HepG2 (cell line): Measurements from ENCODE around the gene SYMPK. TPM values are rescaled to one million over a fixed set of nuclear protein-coding genes. Genes with fewer than 3 reads are reported as not detected.

Experiments
- ATAC-seq: fragments of 200-7000 bp; cut with Tn5 transposase; 3 replicates; pipeline ENCODE4 v1.9.1; 2020; ENCODE audit warnings: mild to moderate bottlenecking, moderate library complexity
- BruUV-seq: library from RNA; stranded (reverse); fragments of 400-500 nt; replicated peaks from 2 replicates; lab custom pipeline; 2021; lab: Mats Ljungman, UMichigan
- CTCF ChIA-PET: fragments of 300-600 bp; formaldehyde crosslinking; extraction: SDS; loops from one replicate; lab custom pipeline; 2021; ENCODE audit warnings: low total read pairs, inconsistent platforms, low intra/inter-chr PET ratio; lab: Yijun Ruan, JAX
- POLR2A ChIA-PET: fragments of 350-600 bp; sonication (Branson Sonifier 250); formaldehyde crosslinking; loops from one replicate; lab custom pipeline; 2020; ENCODE audit warnings: antibody characterized with exemption, inconsistent platforms; lab: Yijun Ruan, JAX
- DNase-seq: peaks from one replicate; pipeline ENCODE4 v3.0.0-alpha.2; 2015; ENCODE audit warnings: low spot score
- FAIRE-seq: peaks from 3 replicates; lab custom pipeline; 2011; peaks lifted over from hg19 to GRCh38; lab: Jason Lieb, UNC
- H2AFZ ChIP-seq: one replicate; pipeline ENCODE4 v1.6.1; 2011; ENCODE audit warnings: low read length, inconsistent platforms
- H3K27ac ChIP-seq: fragments of 300-600 bp; 3 replicates; pipeline ENCODE4 v1.8.0; 2011; ENCODE audit warnings: mixed run types, mild to moderate bottlenecking, mixed read lengths, low read length, inconsistent platforms; ENCODE audit not compliant: insufficient read depth; ENCODE audit errors: extremely low read length
- H3K27me3 ChIP-seq, 2 experiments: fragments of 200-600 bp in 1 of 2; 2 replicates in 1 of 2; 3 replicates in 1 of 2; pipeline versions ENCODE4 v1.6.0 to v1.8.0; 2011; ENCODE audit warnings: low read length in 2 of 2, mild to moderate bottlenecking in 2 of 2, moderate library complexity in 2 of 2, inconsistent platforms in 1 of 2; ENCODE audit not compliant: insufficient read depth in 2 of 2, control insufficient read depth in 1 of 2
- H3K36me3 ChIP-seq, 2 experiments: fragments of 200-600 bp in 1 of 2; replicated peaks in 1 of 2; 2 replicates in 1 of 2; 3 replicates in 1 of 2; pipeline versions ENCODE4 v1.5.1 to v1.8.0; 2011; ENCODE audit warnings: low read length in 2 of 2, inconsistent platforms in 1 of 2; ENCODE audit not compliant: insufficient read depth in 2 of 2, control insufficient read depth in 1 of 2
- H3K4me1 ChIP-seq: 2 replicates; pipeline ENCODE4 v1.5.1; 2012; ENCODE audit warnings: low read length, inconsistent platforms; ENCODE audit not compliant: insufficient read depth
- H3K4me2 ChIP-seq: 2 replicates; pipeline ENCODE4 v1.6.0; 2011; ENCODE audit warnings: low read depth, low read length, inconsistent platforms
- H3K4me3 ChIP-seq, 3 experiments: fragments of 200-600 bp in 1 of 3; sonication (generic), shearing (Covaris generic) in 1 of 3; replicated peaks in 1 of 3; 2 replicates each; pipeline ENCODE4 v1.5.1; 2011 to 2016; ENCODE audit warnings: low read length in 3 of 3, inconsistent platforms in 2 of 3, low read depth in 2 of 3, mild to moderate bottlenecking in 2 of 3, control low read depth in 1 of 3, mixed read lengths in 1 of 3; ENCODE audit not compliant: insufficient read depth in 1 of 3
- H3K79me2 ChIP-seq: one replicate; pipeline ENCODE4 v1.6.1; 2011; ENCODE audit warnings: low read length, inconsistent platforms; ENCODE audit not compliant: insufficient read depth
- H3K9ac ChIP-seq: 2 replicates; pipeline ENCODE4 v1.6.0; 2011; ENCODE audit warnings: mild to moderate bottlenecking, low read depth, low read length, inconsistent platforms; ENCODE audit not compliant: insufficient read depth
- H3K9me3 ChIP-seq: 2 replicates; pipeline ENCODE4 v1.5.1; 2012; ENCODE audit warnings: mild to moderate bottlenecking, low read length
- H4K20me1 ChIP-seq: 2 replicates; pipeline ENCODE4 v1.6.0; 2011; ENCODE audit warnings: inconsistent platforms, mild to moderate bottlenecking, low read length, moderate library complexity; ENCODE audit not compliant: insufficient read depth
- AGO2 ChIP-seq: fragments of 200-400 bp; formaldehyde crosslinking; optimal IDR thresholded peaks from 2 replicates; pipeline ENCODE3; 2017; ENCODE audit warnings: mild to moderate bottlenecking, low read depth, low read length, moderate library complexity
- CBX1 ChIP-seq: IDR thresholded peaks from one replicate; pipeline ENCODE4 v1.6.1; 2016; ENCODE audit warnings: antibody characterized with exemption, low read depth
- E2F5 ChIP-seq: sonication (generic); formaldehyde crosslinking; conservative IDR thresholded peaks from 2 replicates; pipeline ENCODE4 v1.4.0; 2020; ENCODE audit warnings: missing genetic modification reagents
- ISX ChIP-seq: sonication (generic); formaldehyde crosslinking; conservative IDR thresholded peaks from 2 replicates; pipeline ENCODE4 v1.5.0; 2020; ENCODE audit warnings: missing genetic modification reagents
- RAD51 ChIP-seq: fragments of 450-650 bp; IDR thresholded peaks from 2 replicates; pipeline ENCODE4 v1.6.1; 2016; ENCODE audit warnings: borderline replicate concordance
- ZNF773 ChIP-seq: sonication (generic); formaldehyde crosslinking; IDR thresholded peaks from 2 replicates; pipeline ENCODE4 v1.4.0; 2020; ENCODE audit warnings: missing genetic modification reagents, borderline replicate concordance
- WGBS: methylation state at CpG from one replicate; pipeline ENCODE4 v1.1.6; 2017; ENCODE audit warnings: low lambda C conversion rate; 5-methylcytosine and 5-hydroxymethylcytosine counted together
- in situ Hi-C: cut with HindIII; loops from 2 replicates; pipeline ENCODE4 v1.10.0; 2017; ENCODE audit warnings: low pct_unique_long_range_greater_than_20kb; ENCODE audit not compliant: extremely low pct_ligation_motif_present
- intact Hi-C: fragments of 100-400 bp; cut with micrococcal nuclease; formaldehyde crosslinking; loops from one replicate; pipeline ENCODE4 v1.10.0; 2022; ENCODE audit not compliant: unreplicated experiment
- polyA plus RNA-seq, 8 experiments: library from polyadenylated mRNA; depleted of rRNA in 3 of 8; stranded (reverse) in 7 of 8; unstranded in 1 of 8; fragments of >200 nt; fragmentation: Illumina TruSeq in 4 of 8; extraction: Trizol in 4 of 8; gene quantifications; 2 replicates each; pipeline versions ENCODE4 v1.2.1 to v1.2.3, GENCODE V29; 2011 to 2016; ENCODE audit warnings: low read depth in 4 of 8, missing spikeins in 1 of 8, mixed read lengths in 1 of 8; ENCODE audit not compliant: insufficient read depth in 1 of 8
- total RNA-seq, 5 experiments: library from RNA; depleted of rRNA; stranded (reverse); fragments of >200 nt; fragmentation: Illumina TruSeq; extraction: Trizol; gene quantifications; 2 replicates each; pipeline ENCODE4 v1.2.3, GENCODE V29; 2016; ENCODE audit warnings: low read depth in 1 of 5
- TF ChIP-seq, protein P1 (sequence below): sonication (generic); formaldehyde crosslinking; conservative IDR thresholded peaks from 2 replicates; pipeline ENCODE4 v1.8.0; 2022; ENCODE audit warnings: mild to moderate bottlenecking, moderate library complexity, missing genetic modification reagents

Gene SYMPK
- total and polyA plus RNA-seq, 2 of the 13 experiments (the other 11 are each of a cell fraction or from before 2014, with no cell fraction given): 21.9 to 55.7 TPM

- FAIRE-seq: no peak
- no peak overlapping the region for H3K4me3 ChIP-seq
- BruUV-seq: no TSS peak
- H3K27me3 ChIP-seq: no peaks in the 10 kb centered on the region; a peak in 1 of 5 replicates
- whole genome bisulfite sequencing: 90% methylated on average over 15 of the region's 15 CpGs
- H3K79me2 ChIP-seq: peaks cover 48% of the 10 kb centered on the region
- CTCF ChIA-PET: no interaction called here
- no peaks in the 10 kb centered on the region for H3K9me3 ChIP-seq
- no peaks in the 10 kb centered on the region for H4K20me1 ChIP-seq
- no peak for TF ChIP-seq ISX
- no peak for TF ChIP-seq E2F5
- no peak for TF ChIP-seq CBX1
- POLR2A ChIA-PET: interaction anchor here (0.6 to 1.4 kb wide), 4 partner anchors 9 to 151 kb away, joined by 3 to 6 read pairs (median 4); no protein-coding TSS in a partner anchor
- in situ Hi-C loops: no loop called here
- H3K27ac ChIP-seq: no peak overlapping the region
- no peak overlapping the region for H2AFZ ChIP-seq
- H3K4me2 ChIP-seq: 0 out of 2 replicates have a peak overlapping the region, but pooled peaks have one; percentile 12
- DNase-seq: no peak
- peaks cover 6 to 15% of the 10 kb centered on the region in 2 experiments; a peak in 3 of 5 replicates for H3K36me3 ChIP-seq
- H3K9ac ChIP-seq: no peak overlapping the region
- intact Hi-C loops: no loop called here
- peaks cover 17% of the 10 kb centered on the region for H3K4me1 ChIP-seq
- no peak for ATAC-seq
Observed at GRCh38 chr19:45860359-45861259, 2.3 kb downstream of the SYMPK start.

- CTCF ChIA-PET: no interaction called here
- Histone ChIP-seq H2AFZ (no peak overlapping the region), H3K4me2 (no peak overlapping the region), H3K9me3 (no peaks in the 10 kb centered on the region)
- TF ChIP-seq RAD51 (no peak), AGO2 (peak; percentile 71), ZNF773 (CRISPR knock-in tag) (no peak)
- TF ChIP-seq, protein P1, sequence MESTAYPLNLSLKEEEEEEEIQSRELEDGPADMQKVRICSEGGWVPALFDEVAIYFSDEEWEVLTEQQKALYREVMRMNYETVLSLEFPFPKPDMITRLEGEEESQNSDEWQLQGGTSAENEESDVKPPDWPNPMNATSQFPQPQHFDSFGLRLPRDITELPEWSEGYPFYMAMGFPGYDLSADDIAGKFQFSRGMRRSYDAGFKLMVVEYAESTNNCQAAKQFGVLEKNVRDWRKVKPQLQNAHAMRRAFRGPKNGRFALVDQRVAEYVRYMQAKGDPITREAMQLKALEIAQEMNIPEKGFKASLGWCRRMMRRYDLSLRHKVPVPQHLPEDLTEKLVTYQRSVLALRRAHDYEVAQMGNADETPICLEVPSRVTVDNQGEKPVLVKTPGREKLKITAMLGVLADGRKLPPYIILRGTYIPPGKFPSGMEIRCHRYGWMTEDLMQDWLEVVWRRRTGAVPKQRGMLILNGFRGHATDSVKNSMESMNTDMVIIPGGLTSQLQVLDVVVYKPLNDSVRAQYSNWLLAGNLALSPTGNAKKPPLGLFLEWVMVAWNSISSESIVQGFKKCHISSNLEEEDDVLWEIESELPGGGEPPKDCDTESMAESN (CRISPR knock-in tag): no peak
- TF ChIP-seq, all 625 proteins: peak for 1
- Histone ChIP-seq H3K9ac (no peak overlapping the region), H3K27me3 (no peaks in the 10 kb centered on the region), H3K4me1 (no peaks in the 10 kb centered on the region), H3K79me2 (peaks cover 10% of the 10 kb centered on the region), H3K27ac (no peak overlapping the region), H3K36me3 (peaks cover 25 to 54% of the 10 kb centered on the region in 2 experiments), H4K20me1 (no peaks in the 10 kb centered on the region), H3K4me3 (no peak overlapping the region)
- POLR2A ChIA-PET: interaction anchor here (1.3 to 1.9 kb wide), 2 partner anchors 10 to 28 kb away, joined by 4 read pairs; partner anchors contain the start of gene FOXA3
- ATAC-seq (no peak), DNase-seq (no peak), FAIRE-seq (no peak)
- no TSS peak for BruUV-seq
- intact Hi-C loops (no loop called here), in situ Hi-C loops (no loop called here)
- WGBS: 99% methylated on average over 13 of the region's 16 CpGs
Observed at GRCh38 chr19:45854167-45854778, 8.7 kb downstream of the SYMPK start.
